MM.1S (cell line): ENCODE data around the gene PRKCA.

ENCODE experiments used
- CTCF ChIP-seq: fragments of 300-600 bp; sonication (generic); IDR thresholded peaks from 2 replicates; pipeline ENCODE4 v1.5.1; 2016; ENCODE audit warnings: antibody characterized with exemption, low read length, mixed read lengths
- EZH2 ChIP-seq: fragments of 300-600 bp; sonication (generic); optimal IDR thresholded peaks from 2 replicates; pipeline ENCODE3; 2017; ENCODE audit warnings: low read depth, mild to moderate bottlenecking, antibody characterized with exemption, low read length, mixed read lengths
- EZH2phosphoT487 ChIP-seq: fragments of 300-600 bp; sonication (generic); IDR thresholded peaks from 2 replicates; pipeline ENCODE4 v1.6.1; 2018; ENCODE audit warnings: antibody characterized with exemption, low read length

- TF ChIP-seq CTCF (no peak), EZH2 (no peak), EZH2phosphoT487 (no peak)
These were observed 189.3 kb downstream of the PRKCA start for GRCh38 chr17:66491665-66492064.
